Epithelial cell of prostate (primary cell): ENCODE data around the gene TRIM24.

Experiments used
- DNase-seq: peaks from one replicate; pipeline ENCODE4 v3.0.0-alpha.2; 2011; ENCODE audit warnings: low read depth, low spot score
- H3K27ac ChIP-seq: fragments of 450-650 bp; 2 replicates; pipeline ENCODE4 v1.5.1; 2017; ENCODE audit warnings: mild to moderate bottlenecking

TRIM24 gene

DNA sequence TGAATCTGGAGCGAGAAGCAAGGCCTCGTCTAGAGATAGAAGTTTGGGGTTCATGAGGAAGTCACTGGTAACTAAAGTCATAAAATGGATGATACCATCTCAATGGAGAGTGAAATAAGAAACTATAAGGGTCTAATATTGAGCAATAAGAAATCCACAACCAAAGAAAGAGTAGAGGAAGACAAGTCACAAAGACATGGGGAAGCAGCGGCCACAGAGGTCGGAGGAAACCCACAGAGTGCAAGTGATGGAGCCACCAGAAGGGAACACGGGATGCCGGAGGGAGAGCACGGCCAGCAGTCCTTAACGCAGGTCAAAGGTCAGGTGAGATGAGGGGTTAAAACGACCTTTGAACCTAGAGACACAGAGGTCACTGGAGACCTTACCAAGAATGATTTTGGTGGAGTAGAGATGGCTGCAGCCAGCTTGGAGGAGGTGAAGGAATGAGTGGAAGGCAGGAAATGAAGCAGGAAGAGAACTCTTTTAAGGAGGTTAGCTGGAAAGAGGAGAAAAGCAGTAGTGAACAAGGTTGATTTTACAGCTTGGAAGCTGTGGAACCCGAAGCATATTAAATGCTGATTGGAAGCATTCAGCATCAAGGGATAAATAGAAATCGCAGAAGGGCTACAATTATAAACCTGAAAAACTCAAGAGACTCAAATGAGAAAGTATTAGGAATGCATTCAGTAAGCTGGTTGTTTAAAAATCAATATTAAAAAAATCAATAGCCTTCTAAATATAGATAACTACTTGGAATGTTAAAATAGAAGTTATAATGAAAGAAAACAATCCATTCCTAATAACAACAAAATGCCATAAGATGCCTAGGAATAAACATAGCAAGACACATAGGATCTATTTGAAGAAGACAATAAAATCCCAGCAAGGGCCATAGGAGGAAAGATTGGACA lies 147.4 kb downstream of the TRIM24 start:
- H3K27ac ChIP-seq, result no peak overlapping the region
- no peak for DNase-seq

DNA sequence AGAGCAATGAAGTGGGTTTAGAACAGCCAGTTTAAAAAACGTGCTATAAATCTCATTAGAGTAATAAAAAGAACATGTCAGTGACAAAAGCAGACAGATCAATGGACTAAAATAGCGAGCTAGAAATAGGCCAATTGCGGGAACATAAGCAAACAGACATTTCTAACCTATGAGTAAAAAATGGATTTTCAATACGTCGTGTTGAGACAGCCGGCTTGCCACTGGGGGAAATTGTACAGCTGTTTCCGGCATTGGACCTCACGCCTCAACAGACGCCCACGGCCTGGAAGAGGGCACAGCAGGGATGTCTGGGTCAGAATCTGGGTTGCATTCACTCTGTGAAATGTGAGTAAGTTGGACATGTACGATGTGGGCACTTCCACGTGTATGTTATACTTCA lies 148.2 kb downstream of the TRIM24 start:
- no peak overlapping the region for H3K27ac ChIP-seq
- DNase-seq, result no peak

DNA sequence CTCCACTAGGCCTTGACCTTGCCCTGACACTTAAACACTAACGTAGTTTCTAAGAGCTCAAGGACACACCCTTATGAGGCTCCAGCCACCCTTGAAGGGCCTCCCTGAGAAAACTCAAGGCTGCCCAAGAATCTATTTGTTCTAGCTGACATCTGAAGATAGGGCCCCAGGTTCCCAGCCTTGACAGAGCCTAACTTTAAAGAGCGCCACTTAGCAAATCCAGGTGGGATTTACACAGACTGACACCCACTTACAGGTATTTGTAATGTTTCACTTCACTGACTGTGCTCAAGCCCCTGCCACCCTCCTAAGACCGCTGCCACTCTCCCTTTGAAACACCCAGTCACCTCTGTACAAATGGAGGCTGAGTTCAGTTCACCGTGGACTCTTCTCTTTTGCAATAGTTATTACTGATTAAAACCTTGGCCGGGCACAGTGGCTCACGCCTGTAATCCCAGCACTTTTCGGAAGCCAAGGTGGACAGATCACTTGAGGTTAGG lies 150.7 kb downstream of the TRIM24 start:
- no peak for DNase-seq
- no peak overlapping the region for H3K27ac ChIP-seq

DNA sequence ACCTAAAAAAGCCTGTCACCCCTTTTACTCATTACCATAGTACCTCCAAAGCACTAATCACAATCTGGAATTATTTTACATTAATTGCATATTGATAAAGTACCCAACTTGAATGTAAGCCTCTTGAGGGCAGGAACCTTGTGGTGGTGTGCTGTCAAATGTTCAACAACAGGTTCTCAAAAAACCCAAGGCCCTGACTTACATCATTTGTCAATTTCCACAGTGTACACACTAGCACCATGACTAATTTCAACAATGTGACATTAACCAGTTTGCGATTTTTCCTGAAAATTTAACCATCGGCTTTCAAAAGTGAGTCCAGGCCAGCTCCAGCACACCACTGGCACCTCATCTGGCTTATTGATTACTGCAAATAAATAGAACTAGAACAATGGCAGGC lies 153.6 kb downstream of the TRIM24 start:
- DNase-seq, result no peak
- no peak overlapping the region for H3K27ac ChIP-seq

DNA sequence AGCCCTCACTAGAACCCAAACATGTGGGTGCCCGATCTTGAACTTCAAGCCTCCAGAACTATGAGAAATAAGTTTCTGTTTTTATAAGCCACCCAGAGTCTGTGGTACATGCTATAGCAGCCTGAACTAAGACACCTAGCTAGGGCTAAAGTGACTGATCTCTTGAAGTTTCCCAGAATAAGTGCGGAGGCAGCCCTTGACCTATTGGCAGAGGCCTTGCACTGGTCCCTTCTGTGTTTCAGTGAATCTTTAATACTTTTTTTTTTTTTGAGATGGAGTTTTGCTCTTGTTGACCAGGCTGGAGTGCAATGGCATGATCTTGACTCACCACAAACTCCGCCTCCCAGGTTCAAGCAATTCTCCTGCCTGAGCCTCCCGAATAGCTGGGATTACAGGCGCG lies 156.0 kb downstream of the TRIM24 start:
- no peak for DNase-seq

DNA sequence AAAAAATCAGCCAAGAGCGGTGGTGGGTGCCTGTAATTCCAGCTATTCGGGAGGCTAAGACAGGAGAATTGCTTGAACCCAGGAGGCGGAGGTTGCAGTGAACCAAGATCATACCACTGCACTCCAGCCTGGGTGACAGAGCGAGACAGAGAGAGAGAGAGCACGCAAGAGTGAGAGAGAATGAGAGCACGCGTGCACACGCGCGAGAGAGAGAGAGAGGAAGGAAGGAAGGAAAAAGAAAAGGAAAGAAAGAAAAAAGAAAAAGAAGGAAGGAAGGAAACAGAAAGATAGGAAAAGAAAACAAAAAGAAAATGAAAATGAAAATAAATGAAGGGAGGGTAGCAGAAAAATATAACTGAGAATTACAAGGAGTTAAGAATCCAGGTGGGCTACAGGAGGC lies 158.4 kb downstream of the TRIM24 start:
- H3K27ac ChIP-seq, result no peak overlapping the region
- no peak for DNase-seq

More for the DNA sequence above, 156.0 kb downstream of the TRIM24 start:
- no peak overlapping the region for H3K27ac ChIP-seq

DNA sequence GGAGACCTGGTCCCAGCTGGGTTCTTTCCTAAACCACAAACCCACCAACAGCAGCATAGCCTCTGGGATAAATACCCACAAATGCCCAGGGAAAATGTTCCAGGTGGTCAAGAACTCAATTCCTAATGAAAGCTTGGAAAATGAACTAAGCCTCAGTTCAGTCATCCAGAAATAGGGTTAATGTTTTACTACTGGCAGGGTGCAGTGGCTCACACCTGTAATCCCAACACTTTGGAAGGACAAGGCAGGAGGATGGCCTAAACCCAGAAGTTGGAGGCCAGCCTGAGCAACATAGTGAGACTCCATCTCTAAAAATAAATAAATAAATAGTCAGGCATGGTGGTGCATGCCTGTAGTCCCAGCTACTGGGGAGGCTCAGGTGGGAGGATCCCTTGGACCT lies 158.9 kb downstream of the TRIM24 start:
- no peak for DNase-seq

DNA sequence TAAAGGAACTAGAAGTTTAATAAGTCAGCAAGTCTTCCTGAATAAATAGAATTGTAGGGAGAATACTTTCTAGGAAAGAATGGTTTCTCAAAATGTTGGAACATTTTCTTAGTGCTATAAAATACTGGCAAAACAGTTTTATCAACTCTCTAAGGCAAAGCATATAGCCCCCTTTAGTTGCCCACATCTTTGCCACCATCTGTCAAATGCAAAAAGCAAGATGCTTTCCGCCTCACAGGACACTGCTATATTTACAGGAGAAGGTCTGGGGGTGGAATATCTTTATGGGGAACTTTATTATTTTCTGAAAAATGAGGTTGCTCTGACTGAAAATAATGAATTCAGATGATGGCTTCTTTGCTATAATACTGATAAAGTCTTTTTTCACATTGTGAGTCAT lies 162.8 kb downstream of the TRIM24 start:
- no peak overlapping the region for H3K27ac ChIP-seq
- DNase-seq, result no peak

More for the DNA sequence above, 158.9 kb downstream of the TRIM24 start:
- H3K27ac ChIP-seq, result no peak overlapping the region

DNA sequence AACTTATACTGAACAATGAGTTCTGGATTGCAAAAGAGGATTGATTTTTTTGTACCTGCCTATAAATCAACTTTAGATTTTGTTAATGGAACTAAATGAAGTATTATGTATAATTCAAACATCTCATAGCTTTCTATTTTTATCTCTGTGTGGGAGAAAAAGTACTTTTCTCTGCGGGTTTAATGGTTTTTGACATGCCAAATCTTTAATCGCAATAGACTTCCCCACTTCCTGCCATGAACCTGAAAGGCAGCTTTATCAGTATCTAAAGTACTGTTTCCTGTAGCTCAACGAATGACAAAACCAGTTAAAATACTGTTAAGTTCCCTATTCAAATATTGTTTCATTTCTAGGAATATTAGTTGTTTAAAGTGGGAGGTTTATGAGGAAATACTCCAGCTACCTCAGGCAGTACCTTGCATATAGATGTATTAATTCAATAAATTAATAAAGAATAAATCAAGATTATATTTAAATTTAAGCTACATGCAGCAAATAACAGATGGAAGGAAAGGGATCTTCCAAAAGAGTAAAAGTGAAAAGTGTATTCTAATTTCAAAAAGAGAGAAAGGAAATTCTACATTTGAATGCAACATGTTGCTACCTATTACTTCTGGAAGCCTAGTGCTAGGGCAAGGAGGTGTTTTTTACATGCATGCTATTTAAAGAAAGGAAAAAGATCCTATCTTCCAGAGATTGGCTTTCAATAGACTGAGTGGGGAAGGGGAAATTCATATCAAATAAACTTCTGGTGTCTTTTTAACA lies 165.2 kb downstream of the TRIM24 start:
- no peak overlapping the region for H3K27ac ChIP-seq
- no peak for DNase-seq

DNA sequence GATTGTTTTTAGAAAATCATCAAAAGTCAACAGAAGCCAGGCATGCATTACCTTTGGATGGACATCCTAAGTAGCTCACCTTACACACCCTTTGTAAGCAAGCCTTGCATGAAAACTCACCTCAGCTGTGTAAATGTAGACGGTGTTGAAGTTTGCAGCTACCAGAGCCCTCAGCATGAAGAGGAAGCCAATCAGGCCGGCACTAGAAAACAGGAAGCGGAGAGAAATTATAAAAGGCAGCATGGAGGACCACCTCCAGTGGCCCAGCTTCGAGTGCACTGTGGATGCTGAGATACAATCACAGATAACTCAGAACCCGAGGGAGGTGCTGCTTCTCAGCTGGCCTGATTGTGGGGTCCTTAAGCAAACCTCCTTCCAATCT lies 165.8 kb downstream of the TRIM24 start:
- no peak overlapping the region for H3K27ac ChIP-seq
- DNase-seq, result no peak

DNA sequence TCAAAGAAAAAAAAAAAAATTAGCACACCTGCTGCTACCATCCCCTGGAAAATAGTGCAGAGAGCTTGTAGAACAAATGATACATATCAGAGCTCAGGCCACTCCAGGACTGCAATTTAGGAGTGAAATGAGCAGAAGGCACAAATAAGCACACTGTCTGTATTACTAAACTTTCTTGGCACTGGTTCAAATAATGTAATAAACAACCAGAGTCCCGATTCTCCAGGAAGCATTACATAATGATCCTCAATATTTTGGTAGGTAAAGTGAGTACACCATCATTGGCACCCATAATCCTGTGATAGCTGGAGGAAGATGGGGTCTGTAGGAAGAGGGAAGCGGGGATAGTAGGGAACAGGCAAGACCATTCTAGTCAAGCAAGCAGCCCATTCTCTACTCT lies 166.8 kb downstream of the TRIM24 start:
- DNase-seq, result no peak
- no peak overlapping the region for H3K27ac ChIP-seq

DNA sequence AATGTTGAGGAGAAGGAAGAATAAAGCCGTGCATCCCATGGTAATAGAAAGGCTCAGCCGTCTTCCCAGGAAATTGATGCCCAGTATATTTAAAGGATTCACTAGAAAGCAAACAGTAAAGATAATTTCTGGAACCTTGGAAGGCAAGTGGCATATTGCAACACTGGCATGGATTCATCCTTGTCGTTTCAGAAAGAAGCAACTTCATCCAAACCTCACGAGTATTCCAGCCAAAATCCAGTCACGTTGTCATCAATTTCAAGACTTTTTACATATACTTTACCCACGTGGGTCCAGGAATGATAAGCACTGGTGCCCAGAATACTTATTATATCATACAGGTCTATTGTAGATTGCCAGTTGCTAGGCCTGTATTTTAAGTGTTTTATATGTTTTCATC lies 167.3 kb downstream of the TRIM24 start:
- H3K27ac ChIP-seq, result no peak overlapping the region
- DNase-seq, result no peak

DNA sequence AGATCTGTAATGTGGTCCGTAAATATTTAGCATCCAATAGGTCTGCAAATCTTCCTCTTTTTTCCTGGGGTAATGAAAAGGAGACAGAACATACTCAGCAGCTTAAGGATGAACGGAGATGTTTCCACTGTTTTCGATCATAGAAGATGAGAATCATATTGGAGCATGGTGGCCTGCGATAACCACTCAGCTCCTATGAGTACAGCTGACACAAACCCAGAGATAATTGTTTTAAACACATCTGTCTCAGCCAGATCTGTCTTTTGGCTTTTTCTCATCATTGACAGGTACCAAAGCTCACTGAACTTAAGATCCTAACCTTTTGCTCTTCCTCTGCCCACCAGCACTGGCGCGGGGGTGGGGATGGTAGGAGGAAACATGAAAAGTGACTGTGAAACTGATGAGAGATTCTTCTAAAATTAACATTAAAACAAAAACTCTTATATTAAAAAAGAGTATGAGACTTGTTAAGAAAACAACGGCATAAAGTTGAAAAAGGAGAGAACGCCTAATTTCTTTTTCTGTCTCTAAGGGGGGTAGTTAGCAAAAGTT lies 170.1 kb downstream of the TRIM24 start:
- no peak for DNase-seq

DNA sequence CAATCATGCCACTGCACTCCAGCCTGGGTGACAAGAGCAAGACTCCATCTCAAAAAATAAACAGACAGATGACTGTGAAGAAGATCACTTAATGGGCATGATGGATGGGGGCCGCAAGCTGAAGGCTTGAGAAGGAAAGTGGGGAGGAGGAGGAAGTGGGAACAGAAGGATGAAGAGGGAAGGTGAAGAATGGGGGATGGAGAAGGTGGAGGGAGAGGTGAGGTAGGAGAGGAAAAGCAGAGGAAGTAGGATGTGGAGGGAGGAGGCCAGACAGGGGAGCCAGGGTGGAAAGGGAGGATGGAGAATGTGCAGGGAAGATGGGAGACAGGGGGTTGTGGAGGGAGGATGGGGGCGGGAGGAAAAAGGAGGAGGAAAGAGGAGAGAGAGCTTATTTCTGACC lies 172.3 kb downstream of the TRIM24 start:
- no peak overlapping the region for H3K27ac ChIP-seq
- DNase-seq, result no peak

More for the DNA sequence above, 170.1 kb downstream of the TRIM24 start:
- no peak overlapping the region for H3K27ac ChIP-seq

DNA sequence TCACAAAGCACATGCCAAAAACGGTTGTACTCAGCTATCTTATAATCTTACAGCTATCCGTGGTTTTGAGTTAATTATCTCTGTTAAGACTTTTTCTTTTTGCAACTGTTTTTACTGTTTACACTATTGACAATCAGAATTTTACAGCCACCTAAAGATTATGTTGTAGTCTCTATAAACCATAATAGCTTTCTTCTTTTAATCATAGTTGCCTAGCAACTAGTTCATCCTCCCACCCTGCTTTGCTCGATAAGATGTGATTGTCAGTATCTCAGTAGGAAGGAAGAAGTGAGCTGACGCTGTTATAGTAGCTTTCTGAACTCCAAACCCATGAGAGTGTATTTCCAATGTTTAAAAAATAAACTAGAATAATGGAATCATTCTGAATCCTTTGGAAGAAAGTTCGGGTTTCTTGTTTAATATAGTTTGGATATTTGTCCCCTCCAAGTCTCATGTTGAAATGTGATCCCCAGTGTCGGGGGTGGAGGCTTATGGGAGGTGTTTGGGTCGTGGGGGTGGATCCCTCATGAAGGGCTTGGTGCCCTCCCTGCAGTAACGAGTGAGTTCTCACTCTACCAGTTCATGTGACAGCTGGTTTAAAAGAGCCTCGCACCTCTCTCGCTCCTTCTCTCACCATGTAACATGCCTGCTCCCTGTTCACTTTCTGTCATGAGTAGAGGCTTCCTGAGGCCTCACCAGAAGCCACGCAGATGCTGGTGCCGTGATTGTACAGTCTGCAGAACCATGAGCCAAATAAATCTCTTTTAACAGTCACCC lies 173.0 kb downstream of the TRIM24 start:
- H3K27ac ChIP-seq, result no peak overlapping the region
- DNase-seq, result no peak
